HepG2 (cell line): ENCODE results near the gene TENM3. TPM values are rescaled to one million over a fixed set of nuclear protein-coding genes. Genes with fewer than 3 reads are reported as not detected.

Source experiments
- ATAC-seq: fragments of 200-7000 bp; cut with Tn5 transposase; 3 replicates; pipeline ENCODE4 v1.9.1; 2020; ENCODE audit warnings: mild to moderate bottlenecking, moderate library complexity
- BruUV-seq: library from RNA; stranded (reverse); fragments of 400-500 nt; replicated peaks from 2 replicates; lab custom pipeline; 2021; lab: Mats Ljungman, UMichigan
- CTCF ChIA-PET: fragments of 300-600 bp; formaldehyde crosslinking; extraction: SDS; loops from one replicate; lab custom pipeline; 2021; ENCODE audit warnings: low total read pairs, inconsistent platforms, low intra/inter-chr PET ratio; lab: Yijun Ruan, JAX
- POLR2A ChIA-PET: fragments of 350-600 bp; sonication (Branson Sonifier 250); formaldehyde crosslinking; loops from one replicate; lab custom pipeline; 2020; ENCODE audit warnings: antibody characterized with exemption, inconsistent platforms; lab: Yijun Ruan, JAX
- DNase-seq: peaks from one replicate; pipeline ENCODE4 v3.0.0-alpha.2; 2015; ENCODE audit warnings: low spot score
- FAIRE-seq: peaks from 3 replicates; lab custom pipeline; 2011; peaks lifted over from hg19 to GRCh38; lab: Jason Lieb, UNC
- H2AFZ ChIP-seq: one replicate; pipeline ENCODE4 v1.6.1; 2011; ENCODE audit warnings: low read length, inconsistent platforms
- H3K27ac ChIP-seq: fragments of 300-600 bp; 3 replicates; pipeline ENCODE4 v1.8.0; 2011; ENCODE audit warnings: mixed run types, mild to moderate bottlenecking, mixed read lengths, low read length, inconsistent platforms; ENCODE audit not compliant: insufficient read depth; ENCODE audit errors: extremely low read length
- H3K27me3 ChIP-seq, 2 experiments: fragments of 200-600 bp in 1 of 2; 2 replicates in 1 of 2; 3 replicates in 1 of 2; pipeline versions ENCODE4 v1.6.0 to v1.8.0; 2011; ENCODE audit warnings: low read length in 2 of 2, mild to moderate bottlenecking in 2 of 2, moderate library complexity in 2 of 2, inconsistent platforms in 1 of 2; ENCODE audit not compliant: insufficient read depth in 2 of 2, control insufficient read depth in 1 of 2
- H3K36me3 ChIP-seq, 2 experiments: fragments of 200-600 bp in 1 of 2; replicated peaks in 1 of 2; 2 replicates in 1 of 2; 3 replicates in 1 of 2; pipeline versions ENCODE4 v1.5.1 to v1.8.0; 2011; ENCODE audit warnings: low read length in 2 of 2, inconsistent platforms in 1 of 2; ENCODE audit not compliant: insufficient read depth in 2 of 2, control insufficient read depth in 1 of 2
- H3K4me1 ChIP-seq: 2 replicates; pipeline ENCODE4 v1.5.1; 2012; ENCODE audit warnings: low read length, inconsistent platforms; ENCODE audit not compliant: insufficient read depth
- H3K4me2 ChIP-seq: 2 replicates; pipeline ENCODE4 v1.6.0; 2011; ENCODE audit warnings: low read depth, low read length, inconsistent platforms
- H3K4me3 ChIP-seq, 3 experiments: fragments of 200-600 bp in 1 of 3; sonication (generic), shearing (Covaris generic) in 1 of 3; replicated peaks in 1 of 3; 2 replicates each; pipeline ENCODE4 v1.5.1; 2011 to 2016; ENCODE audit warnings: low read length in 3 of 3, inconsistent platforms in 2 of 3, low read depth in 2 of 3, mild to moderate bottlenecking in 2 of 3, control low read depth in 1 of 3, mixed read lengths in 1 of 3; ENCODE audit not compliant: insufficient read depth in 1 of 3
- H3K79me2 ChIP-seq: one replicate; pipeline ENCODE4 v1.6.1; 2011; ENCODE audit warnings: low read length, inconsistent platforms; ENCODE audit not compliant: insufficient read depth
- H3K9ac ChIP-seq: 2 replicates; pipeline ENCODE4 v1.6.0; 2011; ENCODE audit warnings: mild to moderate bottlenecking, low read depth, low read length, inconsistent platforms; ENCODE audit not compliant: insufficient read depth
- H3K9me3 ChIP-seq: 2 replicates; pipeline ENCODE4 v1.5.1; 2012; ENCODE audit warnings: mild to moderate bottlenecking, low read length
- H4K20me1 ChIP-seq: 2 replicates; pipeline ENCODE4 v1.6.0; 2011; ENCODE audit warnings: inconsistent platforms, mild to moderate bottlenecking, low read length, moderate library complexity; ENCODE audit not compliant: insufficient read depth
- FOXA3 ChIP-seq: IDR thresholded peaks from 2 replicates; pipeline ENCODE4 v1.6.1; 2016; ENCODE audit warnings: missing genetic modification reagents, missing compliant biosample characterization
- PHF21A ChIP-seq: sonication (generic); formaldehyde crosslinking; IDR thresholded peaks from 2 replicates; pipeline ENCODE4 v1.5.0; 2020; ENCODE audit warnings: mild to moderate bottlenecking, missing genetic modification reagents
- PLRG1 ChIP-seq: fragments of 450-650 bp; conservative IDR thresholded peaks from 2 replicates; pipeline ENCODE4 v1.6.1; 2016
- whole genome bisulfite sequencing: methylation state at CpG from one replicate; pipeline ENCODE4 v1.1.6; 2017; ENCODE audit warnings: low lambda C conversion rate; 5-methylcytosine and 5-hydroxymethylcytosine counted together
- in situ Hi-C: cut with HindIII; loops from 2 replicates; pipeline ENCODE4 v1.10.0; 2017; ENCODE audit warnings: low pct_unique_long_range_greater_than_20kb; ENCODE audit not compliant: extremely low pct_ligation_motif_present
- intact Hi-C: fragments of 100-400 bp; cut with micrococcal nuclease; formaldehyde crosslinking; loops from one replicate; pipeline ENCODE4 v1.10.0; 2022; ENCODE audit not compliant: unreplicated experiment
- polyA plus RNA-seq, 8 experiments: library from polyadenylated mRNA; depleted of rRNA in 3 of 8; stranded (reverse) in 7 of 8; unstranded in 1 of 8; fragments of >200 nt; fragmentation: Illumina TruSeq in 4 of 8; extraction: Trizol in 4 of 8; gene quantifications; 2 replicates each; pipeline versions ENCODE4 v1.2.1 to v1.2.3, GENCODE V29; 2011 to 2016; ENCODE audit warnings: low read depth in 4 of 8, missing spikeins in 1 of 8, mixed read lengths in 1 of 8; ENCODE audit not compliant: insufficient read depth in 1 of 8
- total RNA-seq, 5 experiments: library from RNA; depleted of rRNA; stranded (reverse); fragments of >200 nt; fragmentation: Illumina TruSeq; extraction: Trizol; gene quantifications; 2 replicates each; pipeline ENCODE4 v1.2.3, GENCODE V29; 2016; ENCODE audit warnings: low read depth in 1 of 5
- TF ChIP-seq, protein P1 (sequence below): sonication (generic); formaldehyde crosslinking; IDR thresholded peaks from 2 replicates; pipeline ENCODE4 v1.4.0; 2020; ENCODE audit warnings: missing genetic modification reagents
- TF ChIP-seq, protein P2 (sequence below): sonication (generic); formaldehyde crosslinking; IDR thresholded peaks from 2 replicates; pipeline ENCODE4 v1.8.0; 2022; ENCODE audit warnings: mild to moderate bottlenecking, missing genetic modification reagents, moderate library complexity
- TF ChIP-seq, protein P3 (sequence below): sonication (generic); formaldehyde crosslinking; IDR thresholded peaks from 2 replicates; pipeline ENCODE4 v1.4.0; 2020; ENCODE audit warnings: missing genetic modification reagents, borderline replicate concordance

TENM3 gene
- total and polyA plus RNA-seq, 2 of the 13 experiments (the other 11 are each of a cell fraction or from before 2014, with no cell fraction given), result 0.04 TPM; not detected in 1

DNA sequence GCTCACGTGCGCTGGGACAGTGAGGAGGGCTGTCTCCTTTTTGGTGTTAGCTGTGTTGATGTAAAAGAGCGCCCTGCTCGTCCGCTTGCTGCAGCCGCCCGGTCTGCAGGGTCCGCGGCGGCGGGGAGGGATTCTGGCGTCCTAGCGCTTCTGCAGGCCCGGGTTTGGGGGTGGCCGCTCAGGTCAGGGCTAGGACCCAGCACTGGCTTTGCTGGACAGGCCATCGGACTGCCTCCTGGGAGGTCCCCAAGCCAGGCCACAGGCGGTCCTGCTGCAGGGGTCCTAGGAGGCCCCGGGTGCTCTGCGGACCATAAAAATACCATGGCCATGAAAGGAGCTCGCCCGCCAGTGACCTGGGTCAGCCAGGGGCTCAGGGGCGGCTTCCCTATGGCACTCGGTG is 365.3 kb downstream of the TENM3 start:
- Histone ChIP-seq H3K9ac (no peak overlapping the region), H3K79me2 (no peaks in the 10 kb centered on the region), H2AFZ (no peak overlapping the region), H3K4me2 (no peak overlapping the region), H3K27ac (no peak overlapping the region), H3K27me3 (no peaks in the 10 kb centered on the region), H3K9me3 (no peaks in the 10 kb centered on the region), H3K4me3 (no peak overlapping the region), H4K20me1 (no peaks in the 10 kb centered on the region), H3K36me3 (no peaks in the 10 kb centered on the region), H3K4me1 (no peaks in the 10 kb centered on the region)
- FAIRE-seq, result no peak
- 88% methylated on average over 12 of the region's 23 CpGs for WGBS
- no peak for DNase-seq
- TF ChIP-seq PHF21A (CRISPR knock-in tag) (no peak), PLRG1 (no peak), FOXA3 (CRISPR knock-in tag) (no peak)
- TF ChIP-seq, protein P1, sequence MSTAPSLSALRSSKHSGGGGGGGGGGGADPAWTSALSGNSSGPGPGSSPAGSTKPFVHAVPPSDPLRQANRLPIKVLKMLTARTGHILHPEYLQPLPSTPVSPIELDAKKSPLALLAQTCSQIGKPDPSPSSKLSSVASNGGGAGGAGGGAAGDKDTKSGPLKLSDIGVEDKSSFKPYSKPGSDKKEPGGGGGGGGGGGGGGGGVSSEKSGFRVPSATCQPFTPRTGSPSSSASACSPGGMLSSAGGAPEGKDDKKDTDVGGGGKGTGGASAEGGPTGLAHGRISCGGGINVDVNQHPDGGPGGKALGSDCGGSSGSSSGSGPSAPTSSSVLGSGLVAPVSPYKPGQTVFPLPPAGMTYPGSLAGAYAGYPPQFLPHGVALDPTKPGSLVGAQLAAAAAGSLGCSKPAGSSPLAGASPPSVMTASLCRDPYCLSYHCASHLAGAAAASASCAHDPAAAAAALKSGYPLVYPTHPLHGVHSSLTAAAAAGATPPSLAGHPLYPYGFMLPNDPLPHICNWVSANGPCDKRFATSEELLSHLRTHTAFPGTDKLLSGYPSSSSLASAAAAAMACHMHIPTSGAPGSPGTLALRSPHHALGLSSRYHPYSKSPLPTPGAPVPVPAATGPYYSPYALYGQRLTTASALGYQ (CRISPR knock-in tag), result no peak
- TF ChIP-seq, protein P2, sequence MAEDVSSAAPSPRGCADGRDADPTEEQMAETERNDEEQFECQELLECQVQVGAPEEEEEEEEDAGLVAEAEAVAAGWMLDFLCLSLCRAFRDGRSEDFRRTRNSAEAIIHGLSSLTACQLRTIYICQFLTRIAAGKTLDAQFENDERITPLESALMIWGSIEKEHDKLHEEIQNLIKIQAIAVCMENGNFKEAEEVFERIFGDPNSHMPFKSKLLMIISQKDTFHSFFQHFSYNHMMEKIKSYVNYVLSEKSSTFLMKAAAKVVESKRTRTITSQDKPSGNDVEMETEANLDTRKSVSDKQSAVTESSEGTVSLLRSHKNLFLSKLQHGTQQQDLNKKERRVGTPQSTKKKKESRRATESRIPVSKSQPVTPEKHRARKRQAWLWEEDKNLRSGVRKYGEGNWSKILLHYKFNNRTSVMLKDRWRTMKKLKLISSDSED (CRISPR knock-in tag), result no peak
- TF ChIP-seq, protein P3, sequence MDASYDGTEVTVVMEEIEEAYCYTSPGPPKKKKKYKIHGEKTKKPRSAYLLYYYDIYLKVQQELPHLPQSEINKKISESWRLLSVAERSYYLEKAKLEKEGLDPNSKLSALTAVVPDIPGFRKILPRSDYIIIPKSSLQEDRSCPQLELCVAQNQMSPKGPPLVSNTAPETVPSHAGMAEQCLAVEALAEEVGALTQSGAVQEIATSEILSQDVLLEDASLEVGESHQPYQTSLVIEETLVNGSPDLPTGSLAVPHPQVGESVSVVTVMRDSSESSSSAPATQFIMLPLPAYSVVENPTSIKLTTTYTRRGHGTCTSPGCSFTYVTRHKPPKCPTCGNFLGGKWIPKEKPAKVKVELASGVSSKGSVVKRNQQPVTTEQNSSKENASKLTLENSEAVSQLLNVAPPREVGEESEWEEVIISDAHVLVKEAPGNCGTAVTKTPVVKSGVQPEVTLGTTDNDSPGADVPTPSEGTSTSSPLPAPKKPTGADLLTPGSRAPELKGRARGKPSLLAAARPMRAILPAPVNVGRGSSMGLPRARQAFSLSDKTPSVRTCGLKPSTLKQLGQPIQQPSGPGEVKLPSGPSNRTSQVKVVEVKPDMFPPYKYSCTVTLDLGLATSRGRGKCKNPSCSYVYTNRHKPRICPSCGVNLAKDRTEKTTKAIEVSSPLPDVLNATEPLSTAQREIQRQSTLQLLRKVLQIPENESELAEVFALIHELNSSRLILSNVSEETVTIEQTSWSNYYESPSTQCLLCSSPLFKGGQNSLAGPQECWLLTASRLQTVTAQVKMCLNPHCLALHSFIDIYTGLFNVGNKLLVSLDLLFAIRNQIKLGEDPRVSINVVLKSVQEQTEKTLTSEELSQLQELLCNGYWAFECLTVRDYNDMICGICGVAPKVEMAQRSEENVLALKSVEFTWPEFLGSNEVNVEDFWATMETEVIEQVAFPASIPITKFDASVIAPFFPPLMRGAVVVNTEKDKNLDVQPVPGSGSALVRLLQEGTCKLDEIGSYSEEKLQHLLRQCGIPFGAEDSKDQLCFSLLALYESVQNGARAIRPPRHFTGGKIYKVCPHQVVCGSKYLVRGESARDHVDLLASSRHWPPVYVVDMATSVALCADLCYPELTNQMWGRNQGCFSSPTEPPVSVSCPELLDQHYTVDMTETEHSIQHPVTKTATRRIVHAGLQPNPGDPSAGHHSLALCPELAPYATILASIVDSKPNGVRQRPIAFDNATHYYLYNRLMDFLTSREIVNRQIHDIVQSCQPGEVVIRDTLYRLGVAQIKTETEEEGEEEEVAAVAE (CRISPR knock-in tag), result no peak
- ChIA-PET POLR2A (no interaction called here), CTCF (no interaction called here)
- ATAC-seq, result no peak
- BruUV-seq, result no TSS peak
- intact Hi-C loops (no loop called here), in situ Hi-C loops (no loop called here)
